Mesendoderm (in vitro differentiated cells): ENCODE measurements around the gene ZNF536.

ENCODE experiments used
- DNase-seq: peaks from one replicate; pipeline ENCODE4 v3.0.0; 2013
- H2AK5ac ChIP-seq: 2 replicates; pipeline ENCODE4 v1.6.1; 2013; ENCODE audit warnings: low read length, inconsistent platforms
- H2BK120ac ChIP-seq: 2 replicates; pipeline ENCODE4 v1.6.1; 2013; ENCODE audit warnings: low read depth, mild to moderate bottlenecking, low read length, moderate library complexity, mixed read lengths
- H2BK15ac ChIP-seq: replicated peaks from 2 replicates; pipeline ENCODE4 v1.6.1; 2013; ENCODE audit warnings: low read depth, mild to moderate bottlenecking, moderate library complexity
- H2BK5ac ChIP-seq: 2 replicates; pipeline ENCODE4 v1.6.1; 2013; ENCODE audit warnings: low read length, inconsistent platforms
- H3K18ac ChIP-seq: 2 replicates; pipeline ENCODE4 v1.6.1; 2013; ENCODE audit warnings: mild to moderate bottlenecking, low read length, mixed read lengths
- H3K23ac ChIP-seq: one replicate; pipeline ENCODE4 v1.6.1; 2013; ENCODE audit warnings: low read length
- H3K27ac ChIP-seq: 2 replicates; pipeline ENCODE4 v1.5.1; 2013; ENCODE audit warnings: low read depth, mild to moderate bottlenecking, inconsistent platforms, low read length, moderate library complexity
- H3K27me3 ChIP-seq: 2 replicates; pipeline ENCODE4 v1.6.1; 2013; ENCODE audit warnings: low read length, control low read depth, mild to moderate bottlenecking, inconsistent platforms; ENCODE audit not compliant: insufficient read depth, poor library complexity
- H3K36me3 ChIP-seq: 2 replicates; pipeline ENCODE4 v1.6.1; 2013; ENCODE audit warnings: low read length, inconsistent platforms; ENCODE audit not compliant: control insufficient read depth, insufficient read depth
- H3K4ac ChIP-seq: one replicate; pipeline ENCODE4 v1.6.1; 2013; ENCODE audit warnings: low read depth, mild to moderate bottlenecking, low read length, moderate library complexity
- H3K4me1 ChIP-seq: 2 replicates; pipeline ENCODE4 v1.6.1; 2013; ENCODE audit warnings: low read depth, low read length, inconsistent platforms; ENCODE audit not compliant: control insufficient read depth
- H3K4me2 ChIP-seq: 2 replicates; pipeline ENCODE4 v1.6.1; 2013; ENCODE audit warnings: low read length
- H3K4me3 ChIP-seq: 2 replicates; pipeline ENCODE4 v1.5.1; 2013; ENCODE audit warnings: mild to moderate bottlenecking, low read length
- H3K56ac ChIP-seq: one replicate; pipeline ENCODE4 v1.6.1; 2013; ENCODE audit warnings: low read length
- H3K79me1 ChIP-seq: 2 replicates; pipeline ENCODE4 v1.6.1; 2013; ENCODE audit warnings: low read length, inconsistent platforms
- H3K79me2 ChIP-seq: 2 replicates; pipeline ENCODE4 v1.6.1; 2013; ENCODE audit warnings: mild to moderate bottlenecking, low read length; ENCODE audit not compliant: control insufficient read depth, insufficient read depth
- H3K9ac ChIP-seq: 2 replicates; pipeline ENCODE4 v1.6.1; 2013; ENCODE audit warnings: low read length, inconsistent platforms
- H4K5ac ChIP-seq: one replicate; pipeline ENCODE4 v1.6.1; 2013; ENCODE audit warnings: low read length
- H4K8ac ChIP-seq: one replicate; pipeline ENCODE4 v1.6.1; 2013; ENCODE audit warnings: low read depth, mild to moderate bottlenecking, control low read depth, low read length, moderate library complexity
- WGBS: extraction: QIAGEN DNeasy Blood & Tissue Kit; methylation state at CpG from one replicate; pipeline ENCODE4 v1.1.7; 2013; ENCODE audit warnings: low lambda C conversion rate, missing lambda C conversion rate; ENCODE audit not compliant: insufficient coverage; ENCODE audit errors: extremely low coverage; 5-methylcytosine and 5-hydroxymethylcytosine counted together

Gene ZNF536

DNA sequence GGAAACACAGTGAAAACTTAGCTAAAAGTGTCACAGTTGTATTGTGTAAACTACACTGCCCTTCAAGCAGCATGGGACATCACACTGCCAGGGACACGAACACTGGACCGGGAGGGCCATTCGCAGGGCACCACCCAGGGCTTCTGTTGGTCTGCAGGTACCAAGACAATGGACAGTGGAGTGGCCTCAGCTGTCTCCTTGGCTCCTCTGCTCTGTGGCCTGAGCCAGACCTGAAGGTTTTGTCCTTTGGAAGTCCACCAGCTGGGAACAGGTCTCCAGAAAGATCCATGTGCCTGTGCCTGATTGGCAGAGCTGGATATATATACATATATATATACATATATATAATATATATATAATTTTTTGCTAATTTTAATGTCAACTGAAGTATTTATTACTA lies 149.8 kb downstream of the ZNF536 start:
- Histone ChIP-seq H4K8ac (no peak overlapping the region), H2BK15ac (no peak overlapping the region)
- no CpG with 5 or more reads among the region's 3 CpGs for WGBS

DNA sequence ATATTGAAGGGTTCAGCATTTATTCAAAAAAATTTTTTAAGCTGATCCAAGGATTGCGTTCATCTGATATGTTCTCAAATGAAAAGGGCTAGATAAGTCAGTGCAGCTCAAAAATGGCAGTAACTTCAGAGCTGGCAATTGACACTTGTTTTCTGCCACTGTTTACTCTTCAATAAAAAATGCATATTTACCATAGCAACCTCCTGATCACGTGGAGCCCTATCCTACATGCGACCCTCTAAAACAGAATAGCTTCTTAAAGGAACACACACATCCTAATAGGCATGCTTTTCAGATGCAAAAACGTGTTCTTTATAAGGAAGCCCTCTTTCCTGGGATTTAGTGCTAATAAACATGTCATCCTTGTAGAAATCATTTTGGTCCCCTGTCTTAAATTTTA lies 150.2 kb downstream of the ZNF536 start:
- Histone ChIP-seq H2BK120ac (no peak overlapping the region), H3K27me3 (no peaks in the 10 kb centered on the region), H3K79me1 (no peaks in the 10 kb centered on the region), H3K79me2 (no peaks in the 10 kb centered on the region), H3K4me1 (no peaks in the 10 kb centered on the region), H2BK5ac (no peak overlapping the region), H3K18ac (no peak overlapping the region), H3K56ac (no peak overlapping the region), H4K5ac (no peak overlapping the region), H4K8ac (no peak overlapping the region), H3K9ac (no peak overlapping the region), H3K4me2 (no peak overlapping the region), H3K4me3 (no peak overlapping the region), H3K23ac (no peak overlapping the region), H3K4ac (no peak overlapping the region), H3K27ac (no peak overlapping the region), H2AK5ac (no peak overlapping the region), H3K36me3 (no peaks in the 10 kb centered on the region), H2BK15ac (no peak overlapping the region)
- WGBS = no CpG with 5 or more reads among the region's 4 CpGs
- DNase-seq = peak; percentile 4

More for the DNA sequence above, 149.8 kb downstream of the ZNF536 start:
- Histone ChIP-seq H3K27ac (no peak overlapping the region), H3K9ac (no peak overlapping the region), H3K56ac (no peak overlapping the region), H3K18ac (no peak overlapping the region), H3K23ac (no peak overlapping the region), H3K79me2 (no peaks in the 10 kb centered on the region), H2BK120ac (no peak overlapping the region), H3K36me3 (no peaks in the 10 kb centered on the region), H3K4me3 (no peak overlapping the region), H3K27me3 (no peaks in the 10 kb centered on the region), H3K4ac (no peak overlapping the region), H3K4me1 (no peaks in the 10 kb centered on the region), H2BK5ac (no peak overlapping the region), H3K4me2 (no peak overlapping the region), H3K79me1 (no peaks in the 10 kb centered on the region), H4K5ac (no peak overlapping the region), H2AK5ac (no peak overlapping the region)
- no peak for DNase-seq

DNA sequence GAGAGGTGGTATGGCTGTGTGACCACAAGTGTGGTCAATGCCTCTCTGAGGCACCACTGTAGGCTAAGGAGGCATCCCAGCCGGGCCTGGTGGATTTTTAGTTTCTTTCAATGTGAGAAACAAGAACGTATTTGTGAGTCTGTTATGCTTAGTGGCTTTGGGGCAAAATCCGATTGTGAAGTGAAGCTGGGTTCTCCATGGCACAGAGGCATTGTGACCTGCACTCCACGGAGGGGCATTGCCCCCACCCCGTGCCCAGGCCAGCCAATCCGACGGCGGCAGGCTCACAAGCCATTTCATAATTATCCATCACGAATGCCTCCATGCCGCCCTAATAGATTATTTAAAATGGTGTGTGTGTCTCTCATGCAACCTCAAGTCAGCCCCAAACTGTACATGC lies 151.6 kb downstream of the ZNF536 start:
- no peak overlapping the region for H3K18ac ChIP-seq
- H2BK15ac ChIP-seq = no peak overlapping the region
- no peak overlapping the region for H4K8ac ChIP-seq
- no peaks in the 10 kb centered on the region for H3K27me3 ChIP-seq
- H2BK5ac ChIP-seq = no peak overlapping the region
- peak overlapping the region; percentile 17 for H3K27ac ChIP-seq
- no peak for DNase-seq
- H3K4me3 ChIP-seq = no peak overlapping the region
- H3K23ac ChIP-seq = no peak overlapping the region
- no peaks in the 10 kb centered on the region for H3K79me2 ChIP-seq
- no peak overlapping the region for H2AK5ac ChIP-seq
- no peak overlapping the region for H3K4me2 ChIP-seq
- no peaks in the 10 kb centered on the region for H3K4me1 ChIP-seq
- H3K36me3 ChIP-seq = no peaks in the 10 kb centered on the region
- no peak overlapping the region for H3K56ac ChIP-seq
- H3K79me1 ChIP-seq = no peaks in the 10 kb centered on the region
- H2BK120ac ChIP-seq = no peak overlapping the region
- no peak overlapping the region for H4K5ac ChIP-seq
- WGBS = no CpG with 5 or more reads among the region's 10 CpGs
- no peak overlapping the region for H3K4ac ChIP-seq
- no peak overlapping the region for H3K9ac ChIP-seq

DNA sequence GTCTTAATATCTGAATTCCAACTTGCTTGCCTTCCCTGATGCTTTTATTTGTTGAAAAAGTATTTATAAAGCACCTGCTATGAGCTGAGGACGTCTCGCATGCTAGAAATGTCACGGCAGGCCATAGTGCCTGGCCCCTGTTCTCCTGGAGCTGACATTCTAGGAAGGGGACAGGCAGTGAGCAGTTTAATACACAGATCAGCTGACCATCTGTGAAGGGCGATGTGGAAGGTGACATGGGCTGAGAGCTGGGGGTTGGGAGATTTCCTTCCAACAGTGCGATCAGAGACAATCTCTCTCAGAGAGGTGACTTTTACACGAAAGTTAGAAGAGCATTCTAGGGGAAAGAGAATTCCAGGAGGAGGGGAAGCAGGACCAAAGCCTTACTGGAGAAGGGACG lies 153.2 kb downstream of the ZNF536 start:
- Histone ChIP-seq H3K36me3 (no peaks in the 10 kb centered on the region), H3K56ac (no peak overlapping the region), H3K79me2 (no peaks in the 10 kb centered on the region), H4K8ac (no peak overlapping the region), H2BK120ac (no peak overlapping the region), H3K27me3 (no peaks in the 10 kb centered on the region), H3K4me2 (no peak overlapping the region), H2BK15ac (no peak overlapping the region), H3K18ac (no peak overlapping the region), H3K4me3 (no peak overlapping the region), H3K27ac (no peak overlapping the region), H3K4me1 (no peaks in the 10 kb centered on the region), H2AK5ac (no peak overlapping the region), H2BK5ac (no peak overlapping the region), H3K4ac (no peak overlapping the region), H4K5ac (no peak overlapping the region), H3K79me1 (no peaks in the 10 kb centered on the region), H3K9ac (no peak overlapping the region), H3K23ac (no peak overlapping the region)
- no CpG with 5 or more reads among the region's 7 CpGs for WGBS
- no peak for DNase-seq

DNA sequence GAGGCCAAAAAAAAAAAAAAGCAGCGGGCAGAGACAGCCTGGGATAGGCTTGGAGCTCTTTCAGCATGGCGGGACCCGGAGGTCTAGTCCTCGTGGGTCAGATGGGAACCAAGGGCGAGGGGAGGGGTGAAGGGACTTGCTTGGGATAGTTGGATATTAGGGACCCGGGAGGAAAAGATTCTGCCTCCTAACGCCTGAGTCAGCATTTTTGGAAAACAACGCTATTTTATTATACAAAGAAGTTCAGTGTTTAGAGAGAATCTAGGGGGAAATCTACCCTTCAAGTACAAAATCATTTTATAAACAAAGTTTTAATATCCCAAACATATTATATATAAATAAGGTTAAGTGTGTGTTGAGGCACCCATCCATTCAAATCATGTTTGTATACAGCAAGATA lies 156.7 kb downstream of the ZNF536 start:
- no CpG with 5 or more reads among the region's 8 CpGs for WGBS
- Histone ChIP-seq H3K56ac (no peak overlapping the region), H3K79me2 (no peaks in the 10 kb centered on the region), H3K9ac (no peak overlapping the region), H3K36me3 (no peaks in the 10 kb centered on the region), H3K79me1 (no peaks in the 10 kb centered on the region), H2BK5ac (no peak overlapping the region), H2BK15ac (no peak overlapping the region), H3K4me1 (no peaks in the 10 kb centered on the region), H4K8ac (no peak overlapping the region), H4K5ac (no peak overlapping the region), H3K4me2 (no peak overlapping the region), H3K18ac (no peak overlapping the region), H3K4ac (no peak overlapping the region), H2AK5ac (no peak overlapping the region), H3K23ac (no peak overlapping the region), H3K4me3 (no peak overlapping the region), H3K27ac (no peak overlapping the region), H2BK120ac (no peak overlapping the region), H3K27me3 (no peaks in the 10 kb centered on the region)
- DNase-seq = no peak

DNA sequence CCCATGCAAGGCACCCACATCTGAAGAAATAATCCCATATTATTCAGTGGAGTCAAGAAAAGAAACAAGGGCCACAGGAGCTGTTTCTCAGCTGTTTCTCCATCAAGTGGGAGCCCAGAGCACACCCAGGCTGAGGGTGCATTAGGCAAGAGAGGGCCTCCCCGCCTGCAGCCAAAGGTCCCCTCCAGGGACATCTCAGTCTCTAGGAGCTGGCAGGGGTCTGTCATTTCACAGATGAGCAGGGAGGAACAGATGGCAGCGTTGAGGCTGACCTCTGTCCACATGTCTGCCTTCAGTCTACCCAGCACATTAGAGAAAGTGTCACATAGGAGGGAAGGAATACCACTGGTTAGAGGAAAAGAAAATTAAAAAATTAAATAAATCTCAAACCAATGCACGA lies 157.7 kb downstream of the ZNF536 start:
- Histone ChIP-seq H3K4ac (no peak overlapping the region), H2BK15ac (no peak overlapping the region), H3K9ac (no peak overlapping the region), H3K4me1 (no peaks in the 10 kb centered on the region), H3K27ac (no peak overlapping the region), H3K79me2 (no peaks in the 10 kb centered on the region), H2BK120ac (no peak overlapping the region), H4K5ac (no peak overlapping the region), H2BK5ac (no peak overlapping the region), H3K79me1 (no peaks in the 10 kb centered on the region), H3K27me3 (no peaks in the 10 kb centered on the region), H3K23ac (no peak overlapping the region), H3K18ac (no peak overlapping the region), H3K36me3 (no peaks in the 10 kb centered on the region), H3K4me3 (no peak overlapping the region), H2AK5ac (no peak overlapping the region), H3K4me2 (no peak overlapping the region), H3K56ac (no peak overlapping the region), H4K8ac (no peak overlapping the region)
- no CpG with 5 or more reads among the region's 3 CpGs for WGBS
- no peak for DNase-seq
